ACC112 (cell line): ENCODE measurements around the gene PTH2.
"Not testable (repeated sequence)": the region's sequence is repeated elsewhere in the genome, so short reads cannot be mapped to it uniquely, and the experiment has no call there.

Experiments
- H2AFZ ChIP-seq: fragments of 200-600 bp; sonication (generic); one replicate; pipeline ENCODE4 v1.6.0; 2017; ENCODE audit warnings: antibody characterized with exemption, low read length; ENCODE audit not compliant: unreplicated experiment
- H3K27ac ChIP-seq: fragments of 200-600 bp; sonication (generic); 2 replicates; pipeline ENCODE4 v1.5.1; 2014; ENCODE audit warnings: low read depth, mild to moderate bottlenecking, antibody characterized with exemption, low read length, moderate library complexity
- H3K27me3 ChIP-seq: fragments of 200-600 bp; sonication (generic); 2 replicates; pipeline ENCODE4 v1.6.1; 2014; ENCODE audit warnings: mild to moderate bottlenecking, antibody characterized with exemption, low read length, moderate library complexity, mixed read lengths; ENCODE audit not compliant: insufficient read depth
- H3K36me3 ChIP-seq: fragments of 200-600 bp; sonication (generic); 2 replicates; pipeline ENCODE4 v1.6.1; 2016; ENCODE audit warnings: mild to moderate bottlenecking, antibody characterized with exemption, low read length, moderate library complexity, mixed read lengths; ENCODE audit not compliant: insufficient read depth
- H3K4me1 ChIP-seq: fragments of 200-600 bp; sonication (generic); one replicate; pipeline ENCODE4 v1.6.1; 2016; ENCODE audit warnings: low read length, mixed read lengths; ENCODE audit not compliant: insufficient read depth, unreplicated experiment, control insufficient read depth
- H3K4me3 ChIP-seq: fragments of 200-600 bp; sonication (generic); 2 replicates; pipeline ENCODE4 v1.5.1; 2014; ENCODE audit warnings: mild to moderate bottlenecking, low read depth, low read length
- H3K79me2 ChIP-seq: fragments of 200-600 bp; sonication (generic); one replicate; pipeline ENCODE4 v1.6.0; 2016; ENCODE audit warnings: low read length; ENCODE audit not compliant: control insufficient read depth, unreplicated experiment, insufficient read depth

Gene PTH2

GRCh38 chr19:49461130-49461529 is 37.9 kb upstream of the PTH2 start:
- not testable (repeated sequence) for H3K4me3 ChIP-seq, H3K4me1 ChIP-seq, H3K27me3 ChIP-seq, H2AFZ ChIP-seq, H3K36me3 ChIP-seq, H3K27ac ChIP-seq, H3K79me2 ChIP-seq

GRCh38 chr19:49459388-49459787 is 36.1 kb upstream of the PTH2 start:
- Histone ChIP-seq H2AFZ (no peak overlapping the region), H3K4me3 (no peak overlapping the region), H3K4me1 (no peaks in the 10 kb centered on the region), H3K36me3 (no peaks in the 10 kb centered on the region), H3K27ac (no peak overlapping the region), H3K27me3 (no peaks in the 10 kb centered on the region), H3K79me2 (peaks cover 3% of the 10 kb centered on the region)

DNA sequence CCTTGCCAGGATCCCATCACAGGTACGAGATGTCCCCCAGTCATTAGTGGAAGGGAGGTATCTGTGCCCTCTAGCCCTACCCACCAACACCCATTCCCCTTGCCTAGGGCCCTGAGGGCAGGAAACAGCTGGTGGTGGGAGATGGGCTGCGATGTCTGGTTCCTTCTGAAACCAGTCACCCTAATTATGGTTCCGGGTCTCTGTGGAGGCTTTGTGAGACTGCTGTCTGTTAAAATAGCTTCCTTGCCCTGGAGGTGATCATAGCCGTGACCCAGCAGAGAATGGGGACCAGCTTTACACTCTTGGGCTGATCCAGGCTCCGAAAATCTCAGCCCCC is 35.3 kb upstream of the PTH2 start:
- Histone ChIP-seq H3K27ac (no peak overlapping the region), H2AFZ (no peak overlapping the region), H3K4me3 (no peak overlapping the region), H3K36me3 (no peaks in the 10 kb centered on the region), H3K4me1 (no peaks in the 10 kb centered on the region), H3K79me2 (peaks cover 6% of the 10 kb centered on the region), H3K27me3 (no peaks in the 10 kb centered on the region)

GRCh38 chr19:49456326-49456725 is 33.1 kb upstream of the PTH2 start:
- Histone ChIP-seq H3K36me3 (no peaks in the 10 kb centered on the region), H3K79me2 (peaks cover 6% of the 10 kb centered on the region), H3K27ac (peak overlapping the region; percentile 60), H3K4me1 (no peaks in the 10 kb centered on the region), H2AFZ (no peak overlapping the region), H3K27me3 (no peaks in the 10 kb centered on the region), H3K4me3 (no peak overlapping the region)

DNA sequence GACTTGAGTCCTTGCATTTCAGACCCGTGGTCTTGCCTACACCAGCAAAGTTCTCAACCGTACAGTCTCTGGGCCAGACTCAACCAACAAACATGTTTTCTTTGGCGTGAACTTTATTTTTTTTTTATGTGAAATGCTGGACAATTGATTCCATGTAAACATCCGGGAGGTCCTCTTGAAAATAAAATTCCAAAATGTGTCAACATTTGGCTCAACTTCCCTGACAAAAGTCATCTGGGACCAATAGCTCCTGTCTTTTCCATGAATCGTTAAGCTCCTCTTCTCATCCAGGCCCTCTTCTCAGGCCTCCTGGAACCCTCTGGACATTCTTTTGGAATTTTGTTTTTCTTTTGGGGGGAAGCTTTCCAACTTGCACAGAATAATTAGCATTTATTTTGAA is 32.5 kb upstream of the PTH2 start:
- no peak overlapping the region for H3K4me3 ChIP-seq
- H2AFZ ChIP-seq, result no peak overlapping the region
- peak overlapping the region; percentile 60 for H3K27ac ChIP-seq
- H3K36me3 ChIP-seq, result no peaks in the 10 kb centered on the region
- no peaks in the 10 kb centered on the region for H3K4me1 ChIP-seq
- H3K79me2 ChIP-seq, result peaks cover 7% of the 10 kb centered on the region
- no peaks in the 10 kb centered on the region for H3K27me3 ChIP-seq

- Histone ChIP-seq H3K4me1 (peaks cover 3% of the 10 kb centered on the region), H2AFZ (no peak overlapping the region)
Observed at GRCh38 chr19:49453757-49454240, 30.6 kb upstream of the PTH2 start.

GRCh38 chr19:49453013-49453756 is 29.9 kb upstream of the PTH2 start, which contains the start of gene ALDH16A1:
Gene ALDH16A1, plus strand, starts transcription at chr19:49453225. Its CDS starts 107 bp downstream, at chr19:49453332.
- peak within 1 kb of the TSS; percentile 83 for H2AFZ ChIP-seq
- H3K4me1 ChIP-seq, result peaks cover 3% of the 10 kb centered on the region

More at GRCh38 chr19:49453757-49454240, 30.6 kb upstream of the PTH2 start:
- peaks cover 14% of the 10 kb centered on the region for H3K79me2 ChIP-seq
- no peaks in the 10 kb centered on the region for H3K36me3 ChIP-seq
- H3K27me3 ChIP-seq, result no peaks in the 10 kb centered on the region
- H3K4me3 ChIP-seq, result peak overlapping the region; percentile 99
- peak overlapping the region; percentile 98 for H3K27ac ChIP-seq

DNA sequence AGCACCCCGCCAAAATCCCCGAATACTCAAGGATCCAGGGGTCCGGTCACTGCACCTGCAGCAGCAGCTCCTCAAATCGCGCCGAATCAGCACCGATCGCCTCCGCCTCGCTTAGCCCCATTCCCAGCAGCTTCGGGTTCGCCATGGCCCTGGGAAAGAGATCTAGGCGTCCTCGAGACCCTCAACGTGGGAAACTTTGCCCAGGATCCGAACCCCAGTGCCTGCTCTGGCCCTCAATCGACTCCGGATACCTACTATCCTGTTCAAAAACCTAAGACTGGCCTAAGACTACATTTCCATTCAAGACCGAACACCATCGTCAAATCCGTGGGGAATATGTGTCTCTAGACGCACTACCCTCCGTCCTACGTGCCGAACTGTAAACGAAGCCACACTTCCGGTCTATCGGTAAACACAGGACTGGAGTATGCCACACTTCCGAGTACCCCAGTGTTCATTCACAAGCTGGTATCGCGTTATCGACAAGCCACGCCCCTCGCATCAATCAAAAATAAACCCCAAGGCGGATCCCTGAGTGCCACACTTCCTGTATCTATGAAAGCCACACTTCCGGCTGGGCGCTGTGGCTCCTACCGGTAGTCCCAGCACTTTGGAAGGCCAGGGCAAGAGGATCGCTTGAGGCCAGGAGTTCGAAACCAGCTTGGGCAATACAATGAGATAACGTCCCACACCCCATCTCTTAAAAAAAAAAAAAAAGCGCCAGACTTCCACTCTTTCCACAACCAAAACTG is 28.4 kb upstream of the PTH2 start, which contains the start of gene PIH1D1:
TSS of gene PIH1D1 (minus strand) at position 385 of the 752 bp plus-strand sequence. CDS start at position 145, 240 bp downstream.
- H3K27ac ChIP-seq, result peak within 1 kb of the TSS; percentile 98
- no peaks in the 10 kb centered on the region for H3K27me3 ChIP-seq
- H3K36me3 ChIP-seq, result no peaks in the 10 kb centered on the region
- peaks cover 3% of the 10 kb centered on the region for H3K4me1 ChIP-seq
- peaks cover 14% of the 10 kb centered on the region for H3K79me2 ChIP-seq
- no peak within 1 kb of the TSS for H2AFZ ChIP-seq
- H3K4me3 ChIP-seq, result peak within 1 kb of the TSS; percentile 99

More at GRCh38 chr19:49453013-49453756, 29.9 kb upstream of the PTH2 start, which contains the start of gene ALDH16A1:
- H3K36me3 ChIP-seq, result no peaks in the 10 kb centered on the region
- no peaks in the 10 kb centered on the region for H3K27me3 ChIP-seq
- peak within 1 kb of the TSS; percentile 98 for H3K27ac ChIP-seq
- H3K4me3 ChIP-seq, result peak within 1 kb of the TSS; percentile 99
- peaks cover 14% of the 10 kb centered on the region for H3K79me2 ChIP-seq

GRCh38 chr19:49450405-49450804 is 27.2 kb upstream of the PTH2 start:
- Histone ChIP-seq H3K27ac (no peak overlapping the region), H3K36me3 (no peaks in the 10 kb centered on the region), H3K79me2 (peaks cover 14% of the 10 kb centered on the region), H3K4me1 (peaks cover 3% of the 10 kb centered on the region), H2AFZ (no peak overlapping the region), H3K27me3 (no peaks in the 10 kb centered on the region), H3K4me3 (peak overlapping the region; percentile 80)

- H3K36me3 ChIP-seq, result no peaks in the 10 kb centered on the region
- H2AFZ ChIP-seq, result no peak overlapping the region
- peaks cover 3% of the 10 kb centered on the region for H3K4me1 ChIP-seq
- H3K27ac ChIP-seq, result no peak overlapping the region
- no peak overlapping the region for H3K4me3 ChIP-seq
- H3K27me3 ChIP-seq, result no peaks in the 10 kb centered on the region
- H3K79me2 ChIP-seq, result peaks cover 8% of the 10 kb centered on the region
Observed at GRCh38 chr19:49448432-49448786, 25.2 kb upstream of the PTH2 start.
